Body of pancreas (tissue), 4 donors: ENCODE results near the gene PMM1. TPM values are rescaled to one million over a fixed set of nuclear protein-coding genes. Genes with fewer than 3 reads are reported as not detected.

Source experiments
- ATAC-seq: fragments of 150-250 bp; one replicate; pipeline ENCODE4 v1.9.1; 2016
- DNase-seq, 4 donors: peaks; one replicate each; pipeline ENCODE4 v3.0.0-alpha.2; 2019
- H3K27ac ChIP-seq, 4 donors: fragments of 200-600 bp; sonication (generic); 1 replicate in 3 of 4; 2 replicates in 1 of 4; pipeline versions ENCODE4 v1.5.1 to v1.6.1; 2016 to 2019; ENCODE audit warnings: mild to moderate bottlenecking in 1 of 4, mixed read lengths in 1 of 4, moderate library complexity in 1 of 4
- H3K27me3 ChIP-seq, 2 donors: fragments of 200-600 bp; sonication (generic); one replicate each; pipeline ENCODE4 v1.6.0; 2016; ENCODE audit warnings: mild to moderate bottlenecking in 1 of 2
- H3K36me3 ChIP-seq, 2 donors: fragments of 200-600 bp; sonication (generic); replicated peaks in 1 of 2; 2 replicates each; pipeline ENCODE4 v1.5.1; 2016; ENCODE audit warnings: low read depth in 2 of 2; ENCODE audit not compliant: insufficient read depth in 1 of 2
- H3K4me1 ChIP-seq: fragments of 200-600 bp; sonication (generic); one replicate; pipeline ENCODE4 v1.6.0; 2016
- H3K4me3 ChIP-seq, 2 donors: fragments of 200-600 bp; sonication (generic); 1 replicate in 1 of 2; 2 replicates in 1 of 2; pipeline ENCODE4 v1.5.1; 2016 to 2019
- H3K9me3 ChIP-seq, 3 donors: fragments of 200-600 bp; sonication (generic); 1 replicate in 2 of 3; 2 replicates in 1 of 3; pipeline ENCODE4 v1.5.1; 2016
- POLR2A ChIP-seq, 3 donors: fragments of 450-650 bp; IDR thresholded peaks; one replicate each; pipeline ENCODE4 v1.6.1; 2016; ENCODE audit warnings: antibody characterized with exemption in 3 of 3, mild to moderate bottlenecking in 2 of 3
- WGBS, 2 donors: methylation state at CpG; one replicate each; pipeline ENCODE4 v1.1.5; 2017; 5-methylcytosine and 5-hydroxymethylcytosine counted together
- intact Hi-C: fragments of 100-400 bp; cut with DNase I; formaldehyde crosslinking; loops from one replicate; pipeline ENCODE4 v1.15.1; 2023
- total RNA-seq, 2 donors: library from RNA; depleted of rRNA; stranded (reverse); fragments of >200 nt; gene quantifications; one replicate each; pipeline ENCODE4 v1.1.0, GENCODE V29; 2016
- TF ChIP-seq, protein P1 (sequence below), 7 experiments: fragments of 450-650 bp in 4 of 7; fragments of 200-600 bp in 3 of 7; sonication (generic) in 3 of 7; IDR thresholded peaks; one replicate each; pipeline ENCODE4 v1.5.1; 2016 to 2019; ENCODE audit warnings: antibody characterized with exemption in 7 of 7

Gene PMM1
- total RNA-seq, 2 donors from 2014 or later, result 49.3 to 54.1 TPM

DNA sequence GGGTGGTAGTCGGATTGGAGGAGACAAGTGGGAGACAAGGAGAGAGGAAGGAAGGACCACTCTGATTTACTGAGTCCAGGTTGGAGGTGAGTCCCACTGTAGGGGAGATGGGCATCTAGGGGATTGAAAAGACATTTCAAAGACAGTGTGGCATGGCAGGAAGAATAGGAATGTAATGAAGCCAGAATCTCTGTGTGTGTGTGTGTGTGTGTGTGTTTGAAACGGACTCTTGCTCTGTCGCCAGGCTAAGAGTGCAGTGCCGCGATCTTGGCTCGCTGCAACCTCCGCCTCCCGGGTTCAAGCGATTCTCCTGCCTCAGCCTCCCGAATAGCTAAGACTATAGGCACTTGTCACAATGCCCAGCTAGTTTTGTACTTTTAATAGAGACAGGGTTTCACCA is 33.1 kb downstream of the PMM1 start:
- Histone ChIP-seq H3K36me3 (no peaks in the 10 kb centered on the region), H3K27ac (no peak overlapping the region), H3K27me3 (no peaks in the 10 kb centered on the region), H3K4me1 (peaks cover 30% of the 10 kb centered on the region), H3K4me3 (no peak overlapping the region), H3K9me3 (no peaks in the 10 kb centered on the region)
- 84 to 89% methylated on average over 10 of the region's 10 CpGs for WGBS, 2 donors
- DNase-seq (no peak), ATAC-seq (no peak)
- intact Hi-C loops, result no loop called here
- TF ChIP-seq, protein P1, sequence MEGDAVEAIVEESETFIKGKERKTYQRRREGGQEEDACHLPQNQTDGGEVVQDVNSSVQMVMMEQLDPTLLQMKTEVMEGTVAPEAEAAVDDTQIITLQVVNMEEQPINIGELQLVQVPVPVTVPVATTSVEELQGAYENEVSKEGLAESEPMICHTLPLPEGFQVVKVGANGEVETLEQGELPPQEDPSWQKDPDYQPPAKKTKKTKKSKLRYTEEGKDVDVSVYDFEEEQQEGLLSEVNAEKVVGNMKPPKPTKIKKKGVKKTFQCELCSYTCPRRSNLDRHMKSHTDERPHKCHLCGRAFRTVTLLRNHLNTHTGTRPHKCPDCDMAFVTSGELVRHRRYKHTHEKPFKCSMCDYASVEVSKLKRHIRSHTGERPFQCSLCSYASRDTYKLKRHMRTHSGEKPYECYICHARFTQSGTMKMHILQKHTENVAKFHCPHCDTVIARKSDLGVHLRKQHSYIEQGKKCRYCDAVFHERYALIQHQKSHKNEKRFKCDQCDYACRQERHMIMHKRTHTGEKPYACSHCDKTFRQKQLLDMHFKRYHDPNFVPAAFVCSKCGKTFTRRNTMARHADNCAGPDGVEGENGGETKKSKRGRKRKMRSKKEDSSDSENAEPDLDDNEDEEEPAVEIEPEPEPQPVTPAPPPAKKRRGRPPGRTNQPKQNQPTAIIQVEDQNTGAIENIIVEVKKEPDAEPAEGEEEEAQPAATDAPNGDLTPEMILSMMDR (IDR thresholded peaks at IDR 0.05), result no peak
- no peak for TF ChIP-seq POLR2A (IDR thresholded peaks at IDR 0.05)

DNA sequence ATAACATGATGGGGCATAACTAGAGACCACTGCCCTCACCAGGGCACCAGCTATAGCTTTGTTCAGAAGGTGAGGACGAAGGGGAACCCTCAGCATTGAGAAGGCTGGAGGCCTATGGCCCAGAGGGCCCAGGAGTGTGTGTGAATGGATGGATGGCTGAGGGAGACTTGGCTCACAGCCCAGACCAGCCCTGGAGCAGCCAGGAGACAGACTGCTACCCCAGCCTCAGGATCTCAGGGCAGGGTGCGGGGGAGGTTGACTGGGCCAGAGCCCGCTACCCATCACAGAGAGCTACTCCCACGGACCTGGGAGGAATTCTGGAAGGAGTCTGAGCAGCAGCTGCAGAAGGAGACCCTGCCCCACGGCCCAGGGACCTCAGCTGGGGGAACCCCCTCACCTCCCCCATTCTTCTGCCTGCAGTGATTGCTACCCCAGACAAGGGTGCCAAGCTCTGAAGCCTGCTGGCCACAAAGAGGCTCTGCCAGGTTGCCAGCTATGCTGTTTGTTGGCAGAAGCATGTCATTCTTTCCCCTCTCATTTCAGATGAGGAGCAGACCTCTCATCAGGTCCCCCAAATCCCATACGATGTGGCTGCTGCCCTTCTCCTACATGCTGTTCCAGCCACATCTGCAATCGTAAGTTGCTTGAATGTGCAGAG is 34.2 kb downstream of the PMM1 start:
- no peaks in the 10 kb centered on the region for H3K9me3 ChIP-seq
- no peak overlapping the region for H3K4me3 ChIP-seq
- ATAC-seq, result no peak
- H3K27me3 ChIP-seq, result no peaks in the 10 kb centered on the region
- no peak overlapping the region for H3K27ac ChIP-seq
- TF ChIP-seq POLR2A (IDR thresholded peaks at IDR 0.05), result no peak
- TF ChIP-seq, protein P1 (IDR thresholded peaks at IDR 0.05), result no peak
- H3K4me1 ChIP-seq, result peaks cover 26% of the 10 kb centered on the region
- intact Hi-C loops, result no loop called here
- no peak for DNase-seq
- WGBS, 2 donors, result 88 to 94% methylated on average over 5 to 6 of the region's 7 CpGs
- no peaks in the 10 kb centered on the region for H3K36me3 ChIP-seq

DNA sequence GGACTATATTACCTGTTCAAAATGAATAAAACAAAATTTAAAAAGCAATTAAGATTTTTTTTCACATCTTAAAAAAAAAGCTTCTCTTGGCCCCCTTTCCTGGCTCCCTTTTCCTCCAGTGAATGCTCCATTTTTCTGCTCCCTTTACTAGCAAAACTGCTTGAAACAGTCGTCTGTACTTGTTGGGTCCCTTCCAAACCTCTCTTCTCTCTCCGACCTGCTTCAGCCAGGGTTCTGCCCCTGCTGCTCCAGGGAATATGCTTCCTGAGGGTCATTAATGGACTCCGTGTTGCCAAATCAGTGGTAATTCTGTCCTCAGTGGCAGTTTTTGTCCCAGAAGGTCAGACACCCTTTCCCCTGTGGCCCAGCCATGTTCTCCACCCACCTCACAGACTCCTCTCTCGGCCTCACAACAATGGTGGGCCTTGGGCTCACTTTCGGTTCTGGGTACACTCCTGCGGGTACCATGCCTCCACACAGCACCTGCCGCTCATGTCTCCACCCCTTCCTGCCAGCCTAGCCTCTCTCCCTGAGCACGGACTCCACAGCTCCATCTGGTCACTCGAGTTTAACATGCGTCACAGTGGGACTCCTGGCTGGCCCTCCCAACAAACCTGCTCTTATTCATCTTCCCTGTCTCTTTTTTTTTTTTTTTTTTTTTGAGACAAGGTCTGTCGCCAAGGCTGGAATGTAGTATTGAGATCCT is 37.6 kb downstream of the PMM1 start:
- no peak for DNase-seq

DNA sequence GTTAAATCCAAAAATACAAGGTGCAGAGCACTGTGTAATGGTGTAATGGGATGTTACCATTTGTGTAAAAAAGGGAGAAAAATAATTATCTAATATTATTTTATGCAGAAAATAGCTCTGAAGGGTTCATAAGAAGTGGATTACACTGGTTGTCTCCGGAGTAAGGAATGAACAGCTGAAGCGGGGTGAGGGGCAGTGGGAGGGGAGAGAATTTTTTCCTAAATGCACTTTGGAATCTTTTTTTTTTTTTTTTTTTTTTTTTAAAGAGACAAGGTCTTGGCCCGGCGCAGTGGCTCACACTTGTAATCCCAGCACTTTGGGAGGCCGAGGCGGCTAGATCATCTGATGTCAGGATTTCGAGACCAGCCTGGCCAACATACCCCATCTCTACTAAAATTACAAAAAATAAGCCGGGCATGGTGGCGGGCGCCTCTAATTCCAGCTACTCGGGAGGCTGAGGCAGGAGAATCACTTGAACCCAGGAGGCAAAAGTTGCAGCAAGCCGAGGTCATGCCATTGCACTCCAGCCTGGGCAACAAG is 38.6 kb downstream of the PMM1 start:
- 80 to 82% methylated on average over 12 of the region's 12 CpGs for WGBS, 2 donors
- ATAC-seq (no peak), DNase-seq (no peak)
- H3K9me3 ChIP-seq, result no peaks in the 10 kb centered on the region
- no peaks in the 10 kb centered on the region for H3K27me3 ChIP-seq
- peaks cover 4% of the 10 kb centered on the region for H3K4me1 ChIP-seq
- intact Hi-C loops, result loop anchor here (5.0 kb wide), 1 partner anchor 46 kb away; no protein-coding TSS in a partner anchor
- H3K36me3 ChIP-seq, result no peaks in the 10 kb centered on the region
- H3K4me3 ChIP-seq, result no peak overlapping the region
- H3K27ac ChIP-seq, result no peak overlapping the region
- TF ChIP-seq, protein P1 (IDR thresholded peaks at IDR 0.05), result no peak
- TF ChIP-seq POLR2A (IDR thresholded peaks at IDR 0.05), result no peak

More for the DNA sequence above, 37.6 kb downstream of the PMM1 start:
- TF ChIP-seq, protein P1 (IDR thresholded peaks at IDR 0.05), result no peak
- TF ChIP-seq POLR2A (IDR thresholded peaks at IDR 0.05), result no peak
- intact Hi-C loops, result loop anchor here (5.0 kb wide), 1 partner anchor 45 kb away; no protein-coding TSS in a partner anchor
- no peaks in the 10 kb centered on the region for H3K9me3 ChIP-seq
- H3K4me1 ChIP-seq, result peaks cover 10% of the 10 kb centered on the region
- H3K27ac ChIP-seq, result no peak overlapping the region
- no peaks in the 10 kb centered on the region for H3K36me3 ChIP-seq
- ATAC-seq, result no peak
- no peak overlapping the region for H3K4me3 ChIP-seq
- H3K27me3 ChIP-seq, result no peaks in the 10 kb centered on the region
- WGBS, 2 donors, result 63 to 72% methylated on average over 10 to 11 of the region's 11 CpGs
